Lung (tissue), 12 donors: ENCODE results near the gene SLC15A1. TPM values are rescaled to one million over a fixed set of nuclear protein-coding genes. Genes with fewer than 3 reads are reported as not detected.

Experiments used
- ATAC-seq: fragments of 200-7000 bp; cut with Tn5 transposase; one replicate; pipeline ENCODE4 v1.9.1; 2020; ENCODE audit warnings: moderate number of reproducible peaks; ENCODE audit not compliant: insufficient read depth, low FRiP score
- DNase-seq, 3 donors: peaks; one replicate each; pipeline ENCODE4 v3.0.0-alpha.2; 2013 to 2017
- H3K27ac ChIP-seq, 2 donors: one replicate each; pipeline ENCODE4 v1.5.1; 2013; ENCODE audit warnings: mild to moderate bottlenecking in 2 of 2, moderate library complexity in 2 of 2, control low read depth in 1 of 2, inconsistent platforms in 1 of 2, low read depth in 1 of 2, low read length in 1 of 2
- H3K27me3 ChIP-seq, 3 donors: one replicate each; pipeline ENCODE4 v1.5.1; 2013; ENCODE audit warnings: low read length in 2 of 3; ENCODE audit not compliant: control insufficient read depth in 3 of 3, insufficient read depth in 3 of 3
- H3K36me3 ChIP-seq, 4 donors: one replicate each; pipeline ENCODE4 v1.5.1; 2013; ENCODE audit warnings: low read length in 4 of 4, mild to moderate bottlenecking in 1 of 4, moderate library complexity in 1 of 4; ENCODE audit not compliant: control insufficient read depth in 4 of 4, insufficient read depth in 4 of 4
- H3K4me1 ChIP-seq, 5 donors: one replicate each; pipeline ENCODE4 v1.5.1; 2013; ENCODE audit warnings: low read length in 5 of 5, mild to moderate bottlenecking in 2 of 5, moderate library complexity in 1 of 5; ENCODE audit not compliant: control insufficient read depth in 5 of 5, insufficient read depth in 5 of 5
- H3K4me3 ChIP-seq: one replicate; pipeline ENCODE4 v1.5.1; 2013; ENCODE audit warnings: mild to moderate bottlenecking, control low read depth, moderate library complexity
- H3K9ac ChIP-seq, 2 donors: one replicate each; pipeline ENCODE4 v1.5.1; 2013; ENCODE audit warnings: low read length in 2 of 2, control low read depth in 1 of 2; ENCODE audit not compliant: insufficient read depth in 1 of 2
- H3K9me3 ChIP-seq, 4 donors: one replicate each; pipeline ENCODE4 v1.5.1; 2013; ENCODE audit warnings: low read length in 3 of 4, mild to moderate bottlenecking in 1 of 4, moderate library complexity in 1 of 4; ENCODE audit not compliant: control insufficient read depth in 4 of 4, insufficient read depth in 3 of 4
- WGBS, 2 donors: extraction: QIAGEN DNeasy Blood & Tissue Kit; methylation state at CpG; one replicate each; pipeline ENCODE4 v1.1.7; 2013; 5-methylcytosine and 5-hydroxymethylcytosine counted together
- polyA plus RNA-seq, 2 donors: library from polyadenylated mRNA; stranded (reverse); fragments of 200-250 nt; gene quantifications; one replicate each; pipeline ENCODE4 v1.2.1, GENCODE V29; 2013
- total RNA-seq, 2 donors: library from RNA; depleted of rRNA in 1 of 2; stranded (reverse); fragments of >200 nt in 1 of 2; gene quantifications; one replicate each; pipeline ENCODE4 v1.2.1, GENCODE V29; 2014 to 2021
- TF ChIP-seq, protein P1 (sequence below): IDR thresholded peaks from 2 replicates; pipeline ENCODE4 v1.5.1; 2012; ENCODE audit warnings: mild to moderate bottlenecking; ENCODE audit errors: control extremely low read depth, extremely low read depth
- donor health status: control.
- donor health status: control.
- donor health status: Bipolar disorder and iron deficiency.
- donor health status: healthy.
- donor health status: DM: yes; HTN: yes; CAD: no.

SLC15A1 gene
- total and polyA plus RNA-seq, 4 donors, result 0.01 to 1.4 (median 0.31) TPM; not detected in 1

DNA sequence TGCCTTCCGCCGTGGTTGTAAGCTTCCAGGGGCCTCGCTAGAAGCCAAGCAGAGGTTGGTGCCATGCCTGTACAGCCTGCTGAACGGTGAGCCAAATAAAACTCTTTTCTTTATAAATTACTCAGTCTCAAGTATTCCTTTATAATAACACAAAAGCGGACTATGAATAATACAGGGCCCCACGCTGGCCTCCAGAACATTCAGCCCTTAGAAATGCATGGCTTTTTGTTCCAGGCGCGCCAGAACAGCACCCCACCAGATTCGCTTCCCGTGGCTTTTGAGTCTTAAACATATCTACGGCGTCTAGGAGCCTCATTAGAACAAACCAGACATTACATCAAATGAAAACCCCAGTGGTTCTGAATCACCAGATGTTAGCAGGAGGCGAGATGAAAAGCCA, 75.1 kb downstream of the SLC15A1 start:
- WGBS, 2 donors, result 91 to 97% methylated on average over 13 of the region's 13 CpGs
- ATAC-seq, result no peak

DNA sequence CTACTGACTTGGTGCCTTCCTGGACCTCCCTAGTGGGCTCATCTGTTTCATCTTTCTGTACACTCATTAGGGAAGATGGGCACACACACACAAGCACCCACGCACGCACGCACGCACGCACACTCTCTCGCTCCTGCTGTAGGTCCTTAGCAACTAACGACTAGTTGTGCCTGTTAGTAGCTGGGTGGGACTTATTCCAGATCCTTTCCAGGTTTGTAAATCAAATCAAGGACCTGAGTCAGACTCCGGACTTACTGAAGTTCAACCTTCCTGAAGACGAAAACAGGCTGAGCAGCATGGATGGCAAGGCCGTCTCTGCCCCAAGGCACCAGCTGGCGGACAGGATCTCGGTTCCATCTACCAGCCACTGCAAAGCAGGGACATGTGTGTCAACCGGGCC, 76.2 kb downstream of the SLC15A1 start:
- Histone ChIP-seq H3K4me3 (no peak overlapping the region), H3K4me1 (peaks cover 0 to 4% (median 0%) of the 10 kb centered on the region in 5 donors), H3K9me3 (no peaks in the 10 kb centered on the region), H3K9ac (no peak overlapping the region), H3K27me3 (no peaks in the 10 kb centered on the region), H3K36me3 (no peaks in the 10 kb centered on the region), H3K27ac (no peak overlapping the region)
- no peak for ATAC-seq
- TF ChIP-seq, protein P1, sequence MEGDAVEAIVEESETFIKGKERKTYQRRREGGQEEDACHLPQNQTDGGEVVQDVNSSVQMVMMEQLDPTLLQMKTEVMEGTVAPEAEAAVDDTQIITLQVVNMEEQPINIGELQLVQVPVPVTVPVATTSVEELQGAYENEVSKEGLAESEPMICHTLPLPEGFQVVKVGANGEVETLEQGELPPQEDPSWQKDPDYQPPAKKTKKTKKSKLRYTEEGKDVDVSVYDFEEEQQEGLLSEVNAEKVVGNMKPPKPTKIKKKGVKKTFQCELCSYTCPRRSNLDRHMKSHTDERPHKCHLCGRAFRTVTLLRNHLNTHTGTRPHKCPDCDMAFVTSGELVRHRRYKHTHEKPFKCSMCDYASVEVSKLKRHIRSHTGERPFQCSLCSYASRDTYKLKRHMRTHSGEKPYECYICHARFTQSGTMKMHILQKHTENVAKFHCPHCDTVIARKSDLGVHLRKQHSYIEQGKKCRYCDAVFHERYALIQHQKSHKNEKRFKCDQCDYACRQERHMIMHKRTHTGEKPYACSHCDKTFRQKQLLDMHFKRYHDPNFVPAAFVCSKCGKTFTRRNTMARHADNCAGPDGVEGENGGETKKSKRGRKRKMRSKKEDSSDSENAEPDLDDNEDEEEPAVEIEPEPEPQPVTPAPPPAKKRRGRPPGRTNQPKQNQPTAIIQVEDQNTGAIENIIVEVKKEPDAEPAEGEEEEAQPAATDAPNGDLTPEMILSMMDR, result no peak
- no peak for DNase-seq
- 93 to 94% methylated on average over 13 of the region's 13 CpGs for WGBS, 2 donors

More for the DNA sequence above, 75.1 kb downstream of the SLC15A1 start:
- TF ChIP-seq, protein P1, result no peak
- DNase-seq, result no peak
- Histone ChIP-seq H3K36me3 (no peaks in the 10 kb centered on the region), H3K9ac (no peak overlapping the region), H3K27ac (no peak overlapping the region), H3K4me3 (no peak overlapping the region), H3K9me3 (no peaks in the 10 kb centered on the region), H3K4me1 (peaks cover 0 to 4% (median 0%) of the 10 kb centered on the region in 5 donors), H3K27me3 (no peaks in the 10 kb centered on the region)

DNA sequence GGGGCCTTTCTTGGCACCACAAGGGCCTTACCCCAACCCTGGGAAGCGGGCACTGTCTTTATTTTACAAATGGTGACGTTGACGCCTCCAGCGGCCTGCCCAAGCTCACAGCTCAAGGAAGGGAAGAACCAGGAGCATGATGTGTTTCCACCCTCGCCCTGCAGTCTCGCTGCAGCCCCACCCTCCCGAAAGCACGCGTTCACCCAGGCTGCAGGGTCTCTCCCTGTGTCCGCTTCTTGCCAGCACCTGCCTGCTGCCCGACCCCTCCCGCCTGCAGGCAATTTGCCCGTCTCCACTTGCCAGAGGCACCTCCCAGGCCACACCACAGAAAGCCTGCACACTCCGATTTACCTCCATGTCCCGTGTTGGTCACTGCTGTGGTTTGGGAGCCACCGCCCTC, 76.6 kb downstream of the SLC15A1 start:
- 91 to 92% methylated on average over 16 of the region's 16 CpGs for WGBS, 2 donors
- no peak for ATAC-seq

More for the DNA sequence above, 76.6 kb downstream of the SLC15A1 start:
- Histone ChIP-seq H3K27ac (no peak overlapping the region), H3K27me3 (no peaks in the 10 kb centered on the region), H3K9me3 (no peaks in the 10 kb centered on the region), H3K9ac (no peak overlapping the region), H3K36me3 (no peaks in the 10 kb centered on the region), H3K4me3 (no peak overlapping the region), H3K4me1 (peaks cover 0 to 4% (median 0%) of the 10 kb centered on the region in 5 donors)
- no peak for DNase-seq
- TF ChIP-seq, protein P1, result no peak
